ENCODE measurements around the gene KLK12.

KLK12 gene

DNA sequence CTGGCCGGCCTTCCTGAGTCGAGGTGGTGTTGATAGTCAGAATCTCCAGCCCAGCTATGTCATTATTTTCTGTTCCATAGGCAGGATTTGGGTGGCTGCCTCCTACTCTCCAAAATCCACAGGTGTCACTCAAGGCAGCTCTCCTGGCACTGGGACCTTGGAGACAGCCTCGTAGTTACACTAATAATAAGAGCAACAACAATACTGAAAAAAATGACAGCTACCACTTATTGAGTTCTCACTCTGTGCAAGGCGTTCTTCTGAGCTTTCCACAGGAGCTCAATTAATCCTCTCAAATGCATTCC is 12.2 kb upstream of the KLK12 start:
- DNase-seq (ENCODE audit: low read depth in 3 of 3), result no peak

DNA sequence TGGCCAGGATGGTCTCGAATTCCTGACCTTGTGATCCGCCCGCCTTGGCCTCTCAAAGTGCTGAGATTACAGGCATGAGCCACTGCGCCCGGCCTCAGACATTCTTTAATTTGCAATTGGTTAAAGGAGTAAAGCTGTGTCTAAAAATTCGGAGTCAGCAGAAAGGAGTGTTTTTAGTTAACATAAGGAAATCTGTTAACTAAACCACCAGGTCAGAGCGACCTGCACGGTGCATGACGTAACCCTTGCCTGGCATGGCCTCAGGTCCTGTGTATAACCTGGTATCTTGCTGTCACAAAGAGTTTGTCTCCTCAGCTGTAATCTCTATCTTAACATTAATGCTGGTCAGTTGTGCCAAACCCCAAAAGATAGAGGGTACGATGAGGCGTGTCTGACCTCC is 9.5 kb upstream of the KLK12 start:
- DNase-seq (ENCODE audit: low read depth in 3 of 3), result no peak

- DNase-seq (ENCODE audit: low read depth in 3 of 3), result no peak
These were observed 8.7 kb upstream of the KLK12 start for GRCh38 chr19:51043497-51043896.

GRCh38 chr19:51040151-51040550 is 5.3 kb upstream of the KLK12 start:
- no peak for DNase-seq (ENCODE audit: low read depth in 3 of 3)

DNA sequence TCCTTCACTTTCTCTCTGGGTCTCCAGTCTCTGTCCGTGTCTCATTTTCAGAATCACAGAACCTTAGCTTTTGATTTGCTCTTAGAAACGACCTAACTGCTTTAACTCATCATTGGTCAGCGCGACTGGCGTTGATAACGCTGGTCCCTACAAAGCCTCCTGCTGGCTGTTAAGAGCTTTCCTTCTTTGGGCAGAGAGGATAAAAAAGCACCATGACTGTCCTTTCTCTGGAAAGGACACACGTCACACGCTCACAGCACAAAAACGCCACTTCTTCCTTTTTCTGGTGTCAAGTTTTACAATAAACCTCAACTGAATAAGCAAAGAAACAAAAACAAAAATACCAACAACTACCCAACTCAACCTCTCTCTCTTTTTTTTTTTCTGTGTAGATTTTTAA is 1.7 kb upstream of the KLK12 start:
- DNase-seq (ENCODE audit: low read depth in 3 of 3), result no peak

DNA sequence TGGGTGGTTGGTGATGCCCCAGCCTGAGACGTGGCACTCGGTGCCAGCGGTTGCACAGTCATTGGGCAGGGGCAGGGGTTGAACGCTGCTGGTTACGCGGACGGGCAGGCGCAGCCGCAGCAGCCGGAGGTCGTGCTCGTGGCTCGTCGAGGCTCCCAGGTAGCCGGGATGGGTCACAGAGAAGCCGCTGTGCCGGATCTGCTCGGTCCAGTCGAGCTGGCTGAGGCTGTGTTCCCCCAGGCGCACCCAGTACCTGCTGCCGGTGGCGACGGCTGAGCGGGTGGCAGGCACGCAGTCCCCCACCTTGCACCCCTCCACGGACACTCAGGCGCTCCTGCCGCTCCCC is 2.9 kb downstream of the KLK12 start:
- DNase-seq (ENCODE audit: low read depth in 3 of 3), result no peak

DNA sequence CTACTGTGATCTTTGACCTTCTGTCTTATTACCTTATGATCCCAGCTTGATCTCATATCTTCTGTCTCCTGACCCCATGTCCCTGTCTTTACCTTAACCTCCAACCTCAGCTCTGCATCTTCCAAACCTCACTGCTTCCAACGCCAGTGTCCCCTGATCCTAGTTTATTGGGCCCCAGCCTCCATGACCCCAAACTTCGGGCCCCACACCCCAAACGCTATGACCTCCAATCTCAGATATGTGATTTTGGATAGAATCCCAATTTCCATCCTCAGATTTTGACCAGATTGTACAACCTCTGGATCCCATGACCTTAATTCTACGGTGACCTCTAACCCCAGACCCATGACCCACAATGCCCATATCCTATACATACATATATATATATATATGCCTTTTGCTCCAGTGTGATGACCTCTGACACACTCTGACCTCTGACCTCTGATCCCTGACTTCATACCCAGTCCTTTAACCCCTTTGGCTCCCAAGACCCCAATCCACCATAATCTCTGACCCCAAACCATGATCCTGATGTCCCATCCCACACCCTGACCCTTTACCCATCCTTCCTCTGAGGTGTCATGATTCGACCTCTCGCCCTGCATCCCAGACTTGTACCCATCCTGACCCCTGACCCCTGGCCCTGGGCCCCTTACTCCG is 3.5 kb downstream of the KLK12 start:
- no peak for DNase-seq (ENCODE audit: low read depth in 3 of 3)

DNA sequence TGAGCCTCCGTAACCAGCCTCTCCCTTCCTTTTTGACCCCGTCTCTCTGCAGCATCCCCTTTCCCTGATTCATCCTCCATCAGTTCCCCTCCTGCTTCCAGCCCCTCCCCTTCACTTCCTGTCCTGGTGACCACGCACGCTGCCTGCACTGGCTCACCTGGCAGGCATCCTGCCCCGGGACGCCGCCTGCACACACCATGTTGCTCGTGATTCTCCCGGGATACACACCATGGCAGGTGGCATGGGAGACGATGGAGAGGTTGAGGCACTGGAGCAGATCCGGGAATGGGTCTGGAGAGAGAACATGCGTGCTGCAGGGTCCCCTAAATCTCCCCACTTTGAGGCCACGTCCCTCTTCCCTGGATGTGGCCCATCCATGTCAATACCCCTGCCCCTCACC is 4.2 kb downstream of the KLK12 start:
- DNase-seq (ENCODE audit: low read depth in 3 of 3), result no peak

GRCh38 chr19:51029718-51030117 is 5.1 kb downstream of the KLK12 start:
- DNase-seq (ENCODE audit: low read depth in 3 of 3), result no peak

GRCh38 chr19:51027873-51028272 is 6.9 kb downstream of the KLK12 start:
- DNase-seq (ENCODE audit: low read depth in 3 of 3), result no peak

- no peak for DNase-seq (ENCODE audit: low read depth in 3 of 3)
These were observed 7.5 kb downstream of the KLK12 start for GRCh38 chr19:51027126-51027806.

DNA sequence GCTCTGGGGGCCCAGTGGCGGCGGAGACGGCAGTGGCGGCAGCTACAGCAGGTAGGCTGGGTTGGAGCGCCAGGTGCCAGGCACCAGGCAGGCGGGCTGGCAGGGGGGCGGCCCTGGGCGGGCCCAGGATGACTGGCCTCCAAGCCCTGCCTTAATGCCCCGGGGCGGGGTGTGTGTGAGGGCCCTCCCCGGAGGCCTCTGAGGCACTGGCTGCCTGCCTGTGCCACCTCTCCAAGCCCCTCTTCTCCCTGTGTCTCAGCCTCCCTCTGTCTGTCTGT is 8.3 kb downstream of the KLK12 start, which contains the start of gene KLK11:
Gene KLK11 (minus strand): TSS at position 63 of the 278 bp plus-strand sequence. CDS start 985 bp downstream, outside the sequence.
- DNase-seq (ENCODE audit: low read depth in 3 of 3), result no peak

DNA sequence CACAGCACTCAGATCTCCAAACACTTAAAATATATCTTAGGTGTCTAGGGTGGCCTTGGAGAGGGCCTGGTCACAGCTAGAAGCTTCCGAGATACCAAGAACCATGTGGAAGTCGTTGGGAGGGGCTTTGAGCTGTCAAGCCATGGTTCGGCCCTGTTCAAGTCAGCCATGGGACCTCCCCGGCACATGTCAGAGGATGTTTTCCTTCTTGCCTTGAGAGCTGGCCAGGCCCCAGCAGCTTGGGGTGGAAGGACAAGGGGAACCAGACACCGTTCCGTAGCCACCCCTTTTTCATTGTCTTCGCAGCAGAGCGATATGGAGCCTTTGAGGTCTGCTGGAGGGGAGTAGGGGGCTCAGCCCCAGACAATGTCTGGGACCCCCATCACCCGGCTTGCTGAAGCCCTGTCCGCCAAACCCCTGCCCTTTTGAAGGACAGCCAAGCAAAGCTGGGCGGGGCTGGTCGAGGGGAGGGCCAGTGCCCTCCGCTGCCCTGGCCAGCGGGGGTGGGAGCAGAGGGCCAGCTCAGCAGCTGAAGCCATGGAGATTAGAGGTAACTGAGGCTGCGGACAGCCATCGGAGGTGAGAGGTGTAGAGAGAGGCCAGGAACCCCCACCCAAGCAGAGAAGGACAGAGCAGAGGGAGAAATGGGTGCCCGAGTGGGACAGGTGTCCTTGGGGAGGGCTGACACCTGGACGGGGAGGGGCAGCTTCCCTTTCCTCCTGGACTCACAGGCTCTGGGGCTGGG is 8.8 kb downstream of the KLK12 start:
- no peak for DNase-seq (ENCODE audit: low read depth in 3 of 3)

DNA sequence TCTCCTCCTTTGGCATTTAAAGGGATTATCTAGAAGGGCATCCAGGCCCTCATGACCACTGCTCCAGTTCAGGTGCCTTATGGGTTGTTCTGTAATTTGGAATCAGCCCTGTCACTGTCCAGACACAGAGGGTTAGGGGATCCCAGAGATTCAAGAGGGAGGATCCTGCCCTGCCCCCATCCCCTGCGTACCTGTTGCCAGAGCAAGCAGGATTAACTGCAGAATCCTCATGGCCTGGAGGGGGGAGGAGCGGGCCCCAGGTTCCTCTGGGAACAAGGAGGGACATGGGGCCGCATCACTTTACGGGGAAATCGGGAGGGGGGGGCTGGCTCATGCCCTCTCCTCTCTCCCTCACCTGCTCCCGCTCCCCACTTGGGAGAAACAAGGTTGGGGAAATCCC is 9.4 kb downstream of the KLK12 start:
- no peak for DNase-seq (ENCODE audit: low read depth in 3 of 3)

DNA sequence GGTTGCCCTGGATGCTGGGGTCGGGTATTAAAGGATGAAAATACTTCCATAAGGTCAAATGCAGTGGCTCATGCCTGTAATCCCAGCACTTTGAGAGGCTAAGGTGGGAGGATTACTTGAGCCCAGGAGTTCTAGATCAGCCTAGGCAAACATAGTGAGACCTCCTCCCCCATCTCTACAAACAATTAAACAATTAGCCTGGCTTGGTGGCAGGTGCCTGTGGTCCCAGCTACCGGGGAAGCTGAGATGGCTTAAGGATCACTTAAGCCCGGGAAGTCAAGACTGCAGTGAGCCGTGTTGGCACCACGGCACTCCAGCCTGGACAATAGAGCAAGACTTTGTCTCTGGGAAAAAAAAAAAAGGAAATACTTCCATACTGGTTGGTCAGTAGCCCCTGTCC is 9.9 kb downstream of the KLK12 start:
- DNase-seq (ENCODE audit: low read depth in 3 of 3), result no peak

DNA sequence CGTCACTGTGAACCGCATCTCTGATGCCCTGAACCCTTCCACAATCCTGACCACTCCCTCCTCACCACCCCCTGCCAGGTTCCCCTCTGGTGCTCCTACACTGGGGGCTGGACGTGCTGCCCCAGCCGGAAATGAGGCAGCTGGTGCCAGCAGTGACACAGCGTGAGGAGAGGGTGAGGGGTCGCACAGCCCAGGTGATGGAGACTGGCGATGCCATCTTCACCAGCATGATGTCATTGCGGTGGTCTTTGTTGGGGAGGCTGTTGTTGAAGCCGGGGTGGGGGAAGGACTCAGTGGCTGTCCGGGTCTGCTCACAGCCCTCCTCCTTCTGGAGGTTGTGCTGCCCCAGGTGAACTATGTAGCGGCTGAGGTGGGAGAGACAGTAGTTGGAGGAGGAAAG is 10.9 kb downstream of the KLK12 start:
- DNase-seq (ENCODE audit: low read depth in 3 of 3), result no peak

DNA sequence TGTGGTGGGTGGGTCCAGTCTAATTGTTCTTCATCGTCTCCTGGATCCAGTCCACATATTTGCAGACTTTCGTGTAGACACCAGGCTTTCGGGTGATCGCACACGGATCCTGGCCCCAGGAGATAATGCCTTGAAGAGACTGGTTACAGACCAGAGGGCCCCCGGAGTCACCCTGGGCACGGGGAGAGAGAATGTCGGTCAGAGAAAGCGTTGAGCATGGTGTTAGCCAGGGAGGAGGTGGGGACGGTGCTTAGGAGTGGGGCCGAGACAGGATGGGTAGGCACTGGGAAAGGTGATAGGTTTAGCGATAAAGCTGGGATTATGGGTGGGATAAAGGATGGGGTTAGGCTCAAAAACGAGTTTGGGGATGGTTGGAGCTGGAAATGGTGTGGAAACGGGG is 12.3 kb downstream of the KLK12 start:
- no peak for DNase-seq (ENCODE audit: low read depth in 3 of 3)

DNA sequence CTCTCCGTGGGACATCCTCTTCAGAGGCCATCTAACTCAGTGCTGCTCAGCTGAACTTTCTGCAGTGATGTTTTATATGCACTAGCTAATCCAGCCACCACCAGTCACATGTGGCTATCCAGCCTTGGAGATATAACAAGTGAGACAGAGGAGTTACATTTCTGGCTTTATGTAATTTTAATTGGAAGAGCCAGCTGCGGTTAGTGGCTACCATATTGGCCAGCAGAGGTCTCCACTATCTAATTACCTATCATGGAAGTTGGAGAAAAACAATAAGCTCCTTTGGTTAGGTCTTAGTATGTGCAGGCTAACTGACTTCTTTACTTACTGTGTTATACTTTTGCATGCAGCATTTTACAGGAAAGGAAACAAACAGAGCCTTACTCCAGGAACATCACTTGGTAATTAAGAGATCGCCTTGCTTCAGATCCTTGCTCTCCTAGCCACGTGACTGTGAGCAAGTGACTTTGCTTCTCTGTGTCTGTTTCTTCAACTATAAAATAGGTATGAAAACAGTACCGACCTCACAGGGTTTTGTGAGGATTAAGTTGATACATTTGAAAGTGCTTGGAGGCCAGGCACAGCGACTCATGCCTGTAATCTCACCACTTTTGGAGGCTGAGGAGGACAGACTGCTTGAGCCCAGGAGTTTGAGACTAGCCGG is 13.7 kb downstream of the KLK12 start:
- no peak for DNase-seq (ENCODE audit: low read depth in 3 of 3)

- DNase-seq (ENCODE audit: low read depth in 3 of 3), result no peak
These were observed 15.3 kb downstream of the KLK12 start, which contains the start of gene KLK10 for GRCh38 chr19:51019544-51019925. TSS of gene KLK10 (minus strand) at chr19:51019709. CDS start at chr19:51019130, 579 bp downstream.

DNA sequence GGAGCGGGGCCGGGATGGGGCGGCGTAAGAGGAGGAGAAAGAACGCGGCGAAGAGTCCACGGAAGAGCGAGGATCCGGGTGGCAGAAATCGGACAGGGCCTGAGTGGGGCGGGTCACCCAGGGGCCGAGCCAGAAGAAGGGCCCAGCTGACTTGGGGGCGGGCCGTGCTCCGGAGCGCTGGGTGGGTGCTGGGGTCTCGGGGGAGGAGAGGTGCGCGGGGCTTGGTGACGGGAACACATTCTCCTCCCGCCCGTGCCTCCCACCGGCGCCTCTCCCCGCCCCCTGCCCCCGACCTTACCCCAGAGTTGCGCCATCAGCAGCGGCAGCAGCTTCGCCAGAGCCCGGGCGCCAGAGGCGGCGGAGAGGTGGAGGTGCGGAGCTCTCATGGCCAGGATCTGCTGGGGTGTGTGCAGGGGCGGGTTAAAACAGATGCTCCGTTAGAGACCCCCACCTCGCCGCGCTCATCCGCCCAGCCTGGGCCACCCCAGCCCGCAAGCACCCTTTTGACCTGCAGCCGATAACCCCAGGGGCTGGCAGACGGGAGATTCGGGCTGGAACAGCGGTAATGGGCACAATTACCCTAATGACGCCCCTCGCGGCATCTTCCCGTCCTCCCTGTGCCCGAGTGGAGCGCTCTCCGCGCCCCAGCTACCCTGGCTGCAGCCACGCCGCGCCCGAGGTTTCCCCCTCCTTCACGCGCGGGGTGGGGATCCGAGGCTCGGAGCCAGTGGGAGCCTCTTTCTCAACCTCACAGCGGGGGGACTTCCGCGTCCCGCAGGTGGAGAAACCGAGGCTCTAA is 15.9 kb downstream of the KLK12 start:
- DNase-seq (ENCODE audit: low read depth in 3 of 3), result no peak

- DNase-seq (ENCODE audit: low read depth in 3 of 3), result peak; percentile 16 to 75 (median 47)
These were observed 17.8 kb downstream of the KLK12 start for GRCh38 chr19:51016798-51017683.

Data from stimulated activated CD4-positive, alpha-beta T cell treated with anti-CD3 and anti-CD28 coated beads, TNF-alpha, amount 100 ng/mL, for 24 hours (primary cell).